ENCODE results near the gene RERE.
A peak's percentile ranks its signal among the peaks of the same experiment; 100 is the strongest.

The RERE gene

DNA sequence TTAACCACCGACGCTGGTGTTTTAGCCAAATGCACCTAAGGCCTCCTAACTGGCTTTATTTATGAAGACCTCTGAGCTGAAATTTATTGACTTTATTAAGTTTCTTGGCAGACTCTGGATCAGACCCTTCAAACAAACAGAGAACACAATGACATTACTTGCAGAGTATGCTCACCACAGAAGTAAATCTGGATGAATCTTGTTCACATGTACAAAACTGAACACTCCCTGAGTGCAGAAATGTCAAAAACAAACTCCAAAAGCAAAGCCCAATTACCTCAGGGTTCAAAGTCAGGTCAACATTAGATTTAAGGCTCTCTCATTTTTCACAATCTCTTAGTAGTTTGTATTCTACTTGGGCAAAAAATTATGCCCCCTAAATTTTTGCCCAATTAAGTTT, 280.9 kb downstream of the RERE start:
- H3K4me3 ChIP-seq (ENCODE audit: insufficient read depth, low read length, poor library complexity, severe bottlenecking): no peak overlapping the region
- H3K36me3 ChIP-seq (ENCODE audit: low read length): no peaks in the 10 kb centered on the region
- H3K27me3 ChIP-seq (ENCODE audit: low read length): no peaks in the 10 kb centered on the region
- no peak overlapping the region for H3K9ac ChIP-seq (ENCODE audit: low read length)
- no peaks in the 10 kb centered on the region for H4K20me1 ChIP-seq (ENCODE audit: low read depth, low read length)
- no peak overlapping the region for H2AFZ ChIP-seq (ENCODE audit: low read depth, low read length, severe bottlenecking)
- H3K79me2 ChIP-seq (ENCODE audit: insufficient read depth, low read length): no peaks in the 10 kb centered on the region
- H3F3A ChIP-seq (ENCODE audit: insufficient read depth): peaks cover 30% of the 10 kb centered on the region
- no peaks in the 10 kb centered on the region for H3K9me3 ChIP-seq (ENCODE audit: insufficient read depth, low read length)
- no peak for TF ChIP-seq EZH2phosphoT487 (conservative IDR thresholded peaks at IDR 0.05; ENCODE audit: low read length)
- TF ChIP-seq, protein P1, sequence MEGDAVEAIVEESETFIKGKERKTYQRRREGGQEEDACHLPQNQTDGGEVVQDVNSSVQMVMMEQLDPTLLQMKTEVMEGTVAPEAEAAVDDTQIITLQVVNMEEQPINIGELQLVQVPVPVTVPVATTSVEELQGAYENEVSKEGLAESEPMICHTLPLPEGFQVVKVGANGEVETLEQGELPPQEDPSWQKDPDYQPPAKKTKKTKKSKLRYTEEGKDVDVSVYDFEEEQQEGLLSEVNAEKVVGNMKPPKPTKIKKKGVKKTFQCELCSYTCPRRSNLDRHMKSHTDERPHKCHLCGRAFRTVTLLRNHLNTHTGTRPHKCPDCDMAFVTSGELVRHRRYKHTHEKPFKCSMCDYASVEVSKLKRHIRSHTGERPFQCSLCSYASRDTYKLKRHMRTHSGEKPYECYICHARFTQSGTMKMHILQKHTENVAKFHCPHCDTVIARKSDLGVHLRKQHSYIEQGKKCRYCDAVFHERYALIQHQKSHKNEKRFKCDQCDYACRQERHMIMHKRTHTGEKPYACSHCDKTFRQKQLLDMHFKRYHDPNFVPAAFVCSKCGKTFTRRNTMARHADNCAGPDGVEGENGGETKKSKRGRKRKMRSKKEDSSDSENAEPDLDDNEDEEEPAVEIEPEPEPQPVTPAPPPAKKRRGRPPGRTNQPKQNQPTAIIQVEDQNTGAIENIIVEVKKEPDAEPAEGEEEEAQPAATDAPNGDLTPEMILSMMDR (IDR thresholded peaks at IDR 0.05; ENCODE audit: insufficient read depth, low read length, poor library complexity, severe bottlenecking): no peak
- no peak overlapping the region for H3K27ac ChIP-seq (ENCODE audit: low read depth, low read length)
- no peak overlapping the region for H3K4me2 ChIP-seq (ENCODE audit: low read depth, low read length, poor library complexity, severe bottlenecking)
- no peaks in the 10 kb centered on the region for H3K9me2 ChIP-seq (replicated peaks; ENCODE audit: insufficient read depth, low read length)

DNA sequence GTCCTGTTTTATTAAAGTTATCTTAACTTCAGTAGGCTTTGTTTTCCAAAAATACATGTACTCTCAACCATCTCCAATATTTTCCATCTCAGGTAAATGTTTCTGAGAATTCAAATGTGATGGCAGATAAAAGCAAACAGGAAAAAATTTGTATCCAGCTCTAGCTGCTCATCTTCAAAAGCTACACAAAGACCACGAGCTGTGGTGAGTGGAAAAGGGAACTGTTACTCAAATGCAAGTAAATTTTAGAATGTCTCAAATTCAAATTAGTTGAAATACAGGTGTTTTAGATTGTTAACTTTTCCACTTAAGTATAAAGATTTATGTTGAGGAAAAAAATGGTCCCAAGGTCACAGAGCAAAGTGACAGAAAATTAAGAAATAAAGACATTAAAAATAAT, 283.5 kb downstream of the RERE start:
- H4K20me1 ChIP-seq (ENCODE audit: low read depth, low read length): no peaks in the 10 kb centered on the region
- H3F3A ChIP-seq (ENCODE audit: insufficient read depth): peaks cover 51% of the 10 kb centered on the region
- H3K9ac ChIP-seq (ENCODE audit: low read length): peak overlapping the region; percentile 44
- H3K27ac ChIP-seq (ENCODE audit: low read depth, low read length): peak overlapping the region; percentile 96
- no peaks in the 10 kb centered on the region for H3K9me3 ChIP-seq (ENCODE audit: insufficient read depth, low read length)
- H3K79me2 ChIP-seq (ENCODE audit: insufficient read depth, low read length): no peaks in the 10 kb centered on the region
- H3K36me3 ChIP-seq (ENCODE audit: low read length): no peaks in the 10 kb centered on the region
- H3K27me3 ChIP-seq (ENCODE audit: low read length): no peaks in the 10 kb centered on the region
- H3K4me2 ChIP-seq (ENCODE audit: low read depth, low read length, poor library complexity, severe bottlenecking): peak overlapping the region; percentile 68
- TF ChIP-seq, protein P1 (IDR thresholded peaks at IDR 0.05; ENCODE audit: insufficient read depth, low read length, poor library complexity, severe bottlenecking): no peak
- TF ChIP-seq EZH2phosphoT487 (conservative IDR thresholded peaks at IDR 0.05; ENCODE audit: low read length): no peak
- H2AFZ ChIP-seq (ENCODE audit: low read depth, low read length, severe bottlenecking): no peak overlapping the region
- peak overlapping the region; percentile 19 for H3K4me3 ChIP-seq (ENCODE audit: insufficient read depth, low read length, poor library complexity, severe bottlenecking)
- no peaks in the 10 kb centered on the region for H3K9me2 ChIP-seq (replicated peaks; ENCODE audit: insufficient read depth, low read length)

DNA sequence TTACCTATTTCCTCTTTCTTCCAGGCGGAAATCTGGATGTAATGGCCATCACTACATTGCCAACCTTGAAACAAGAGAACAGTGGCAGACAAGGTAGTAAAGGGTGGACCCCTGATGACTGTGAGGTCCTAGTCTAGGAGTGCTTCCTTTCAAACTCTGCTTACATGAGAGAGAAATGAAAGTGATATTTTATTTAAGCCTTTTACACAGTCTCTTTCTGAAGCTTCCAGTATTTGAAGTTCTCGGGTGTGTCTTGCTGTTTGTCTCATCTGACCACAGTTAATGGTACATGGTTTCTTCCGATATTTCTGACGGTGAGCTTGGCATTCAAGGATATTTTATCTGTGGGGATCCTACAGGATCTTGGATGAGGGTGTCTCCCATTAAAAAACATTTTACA, 284.3 kb downstream of the RERE start:
- TF ChIP-seq, protein P1 (IDR thresholded peaks at IDR 0.05; ENCODE audit: insufficient read depth, low read length, poor library complexity, severe bottlenecking): no peak
- TF ChIP-seq EZH2phosphoT487 (conservative IDR thresholded peaks at IDR 0.05; ENCODE audit: low read length): no peak
- Histone ChIP-seq H3F3A (ENCODE audit: insufficient read depth) (peaks cover 59% of the 10 kb centered on the region), H3K9me3 (ENCODE audit: insufficient read depth, low read length) (no peaks in the 10 kb centered on the region), H3K79me2 (ENCODE audit: insufficient read depth, low read length) (no peaks in the 10 kb centered on the region; the same call in 1 of the 2 replicates), H3K27me3 (ENCODE audit: low read length) (no peaks in the 10 kb centered on the region), H3K4me2 (ENCODE audit: low read depth, low read length, poor library complexity, severe bottlenecking) (peak overlapping the region; percentile 68), H2AFZ (ENCODE audit: low read depth, low read length, severe bottlenecking) (peak overlapping the region; percentile 2), H3K9me2 (replicated peaks; ENCODE audit: insufficient read depth, low read length) (no peaks in the 10 kb centered on the region), H3K27ac (ENCODE audit: low read depth, low read length) (peak overlapping the region; percentile 96), H4K20me1 (ENCODE audit: low read depth, low read length) (no peaks in the 10 kb centered on the region), H3K9ac (ENCODE audit: low read length) (peak overlapping the region; percentile 44), H3K4me3 (ENCODE audit: insufficient read depth, low read length, poor library complexity, severe bottlenecking) (peak overlapping the region; percentile 19), H3K36me3 (ENCODE audit: low read length) (no peaks in the 10 kb centered on the region)

Measured in SU-DHL-6 (cell line).